ENCODE results near the gene HOXD1. TPM values are rescaled to one million over a fixed set of nuclear protein-coding genes. Genes with fewer than 3 reads are reported as not detected.

The HOXD1 gene
- total and polyA plus RNA-seq, 2 donors (not counting 3 experiments of a cell fraction or from before 2014, with no cell fraction given) = 6.6 to 10.4 TPM

DNA sequence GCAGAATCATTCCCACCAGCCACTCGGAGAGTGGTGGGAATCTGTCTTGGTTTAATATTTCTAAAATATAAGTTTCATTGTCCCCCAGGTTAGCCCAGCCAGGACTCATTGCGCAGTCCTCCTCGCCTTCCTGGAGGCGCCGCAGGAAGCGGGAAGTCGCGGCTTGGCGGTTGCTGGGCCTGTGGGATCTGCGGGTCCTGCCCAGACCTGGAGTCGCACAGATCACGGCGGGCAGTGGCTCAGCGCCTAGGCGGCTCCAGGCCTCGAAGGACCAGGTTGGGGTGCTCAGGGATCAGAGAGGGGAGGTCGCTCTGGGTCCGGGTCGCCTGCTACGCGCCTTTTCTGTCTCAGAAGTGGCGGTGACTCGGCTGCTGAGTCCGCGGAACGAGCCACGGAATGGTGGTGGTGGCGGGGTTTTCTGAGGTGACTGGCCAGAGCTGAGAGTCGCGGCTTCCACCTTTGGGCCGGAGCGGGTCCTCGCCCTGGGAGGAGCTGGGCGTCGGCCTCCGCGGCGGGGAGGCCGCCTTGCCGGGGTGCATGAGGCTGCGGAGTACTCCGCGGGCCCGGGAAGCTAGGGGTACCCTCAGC lies 28.7 kb upstream of the HOXD1 start:
- TF ChIP-seq GATA2 (IDR thresholded peaks at IDR 0.05; ENCODE audit: insufficient read depth, insufficient read length, low read depth, low read length) = no peak
- no peak for TF ChIP-seq JUN (IDR thresholded peaks at IDR 0.05; ENCODE audit: borderline replicate concordance, insufficient read depth, insufficient read length, low read depth)
- TF ChIP-seq POLR2A (IDR thresholded peaks at IDR 0.05; ENCODE audit: low read depth, low read length) = no peak
- TF ChIP-seq POLR2AphosphoS5 (IDR thresholded peaks at IDR 0.05; ENCODE audit: insufficient read depth, low read depth, low read length) = no peak
- TF ChIP-seq EZH2 (IDR thresholded peaks at IDR 0.05; ENCODE audit: borderline replicate concordance, low read depth, low read length, severe bottlenecking) = no peak
- no peak for TF ChIP-seq MYC (IDR thresholded peaks at IDR 0.05; ENCODE audit: low read depth, low read length)
- TF ChIP-seq, protein P1, sequence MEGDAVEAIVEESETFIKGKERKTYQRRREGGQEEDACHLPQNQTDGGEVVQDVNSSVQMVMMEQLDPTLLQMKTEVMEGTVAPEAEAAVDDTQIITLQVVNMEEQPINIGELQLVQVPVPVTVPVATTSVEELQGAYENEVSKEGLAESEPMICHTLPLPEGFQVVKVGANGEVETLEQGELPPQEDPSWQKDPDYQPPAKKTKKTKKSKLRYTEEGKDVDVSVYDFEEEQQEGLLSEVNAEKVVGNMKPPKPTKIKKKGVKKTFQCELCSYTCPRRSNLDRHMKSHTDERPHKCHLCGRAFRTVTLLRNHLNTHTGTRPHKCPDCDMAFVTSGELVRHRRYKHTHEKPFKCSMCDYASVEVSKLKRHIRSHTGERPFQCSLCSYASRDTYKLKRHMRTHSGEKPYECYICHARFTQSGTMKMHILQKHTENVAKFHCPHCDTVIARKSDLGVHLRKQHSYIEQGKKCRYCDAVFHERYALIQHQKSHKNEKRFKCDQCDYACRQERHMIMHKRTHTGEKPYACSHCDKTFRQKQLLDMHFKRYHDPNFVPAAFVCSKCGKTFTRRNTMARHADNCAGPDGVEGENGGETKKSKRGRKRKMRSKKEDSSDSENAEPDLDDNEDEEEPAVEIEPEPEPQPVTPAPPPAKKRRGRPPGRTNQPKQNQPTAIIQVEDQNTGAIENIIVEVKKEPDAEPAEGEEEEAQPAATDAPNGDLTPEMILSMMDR (IDR thresholded peaks at IDR 0.05; ENCODE audit: extremely low read depth in 1 of 2, insufficient read depth in 1 of 2, low read depth in 1 of 2, low read length in 2 of 2) = no peak
- TF ChIP-seq FOS (IDR thresholded peaks at IDR 0.05; ENCODE audit: borderline replicate concordance, insufficient read depth, low read length) = no peak
- TF ChIP-seq, protein P2, sequence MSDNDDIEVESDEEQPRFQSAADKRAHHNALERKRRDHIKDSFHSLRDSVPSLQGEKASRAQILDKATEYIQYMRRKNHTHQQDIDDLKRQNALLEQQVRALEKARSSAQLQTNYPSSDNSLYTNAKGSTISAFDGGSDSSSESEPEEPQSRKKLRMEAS (IDR thresholded peaks at IDR 0.05; ENCODE audit: insufficient read depth, insufficient read length) = no peak
- Histone ChIP-seq H3K27me3 (ENCODE audit: control insufficient read depth in 2 of 2, insufficient read depth in 2 of 2, low read length in 2 of 2) (peaks cover 5 to 8% of the 10 kb centered on the region in 2 experiments), H3K9me1 (replicated peaks; ENCODE audit: control insufficient read depth, extremely low read depth, insufficient read depth, low read length) (no peaks in the 10 kb centered on the region), H2AFZ (ENCODE audit: low read depth, low read length) (no peak overlapping the region), H3K79me2 (ENCODE audit: control insufficient read depth, insufficient read depth, low read length) (no peaks in the 10 kb centered on the region), H3K36me3 (ENCODE audit: control insufficient read depth in 2 of 2, extremely low read depth in 1 of 2, insufficient read depth in 2 of 2, low read length in 2 of 2) (peaks cover 0 to 3% of the 10 kb centered on the region in 2 experiments), H3K9ac (replicated peaks; ENCODE audit: extremely low read depth, insufficient read depth, low read length) (no peak overlapping the region), H3K4me3 (replicated peaks in 1 of 3; ENCODE audit: insufficient read depth in 1 of 3, low read depth in 1 of 3, low read length in 3 of 3) (no peak overlapping the region), H4K20me1 (replicated peaks; ENCODE audit: control insufficient read depth, extremely low read depth, insufficient read depth, low read length) (no peaks in the 10 kb centered on the region), H3K9me3 (replicated peaks; ENCODE audit: control insufficient read depth, insufficient read depth, low read length) (no peaks in the 10 kb centered on the region), H3K4me1 (ENCODE audit: control insufficient read depth, extremely low read depth, insufficient read depth, low read length) (no peaks in the 10 kb centered on the region), H3K27ac (ENCODE audit: insufficient read depth, low read depth, low read length) (no peak overlapping the region), H3K4me2 (ENCODE audit: insufficient read depth, low read length) (no peak overlapping the region)
- DNase-seq (ENCODE audit: low read depth, low spot score) (no peak), FAIRE-seq (no peak)
- dilution Hi-C loops (cut with MboI; ENCODE audit: extremely low pct_ligation_motif_present, low sequenced_read_pairs) (no loop called here), intact Hi-C loops (cut with micrococcal nuclease) (no loop called here)
- no TSS peak for BruUV-seq (replicated peaks)
- ChIA-PET POLR2A (no interaction called here), CTCF (interaction anchor here (0.8 to 3.4 kb wide), 2 partner anchors 295 to 395 kb away, joined by 3 to 14 read pairs; no protein-coding TSS in a partner anchor)

Measured in endothelial cell of umbilical vein (primary cell).